GM19467 (cell line): ENCODE results near the gene SLC17A3.

Experiments
- ATAC-seq: cut with Tn5 transposase; IDR thresholded peaks from one replicate; pipeline ENCODE4 v1.9.1; 2021; ENCODE audit warnings: mild to moderate bottlenecking, moderate library complexity; ENCODE audit not compliant: unreplicated experiment

The SLC17A3 gene

GRCh38 chr6:25844518-25844917 lies 29.5 kb downstream of the SLC17A3 start:
- no peak for ATAC-seq

GRCh38 chr6:25842526-25842925 lies 31.5 kb downstream of the SLC17A3 start:
- no peak for ATAC-seq

GRCh38 chr6:25835442-25836283 lies 38.4 kb downstream of the SLC17A3 start:
- no peak for ATAC-seq

GRCh38 chr6:25834950-25835349 lies 39.1 kb downstream of the SLC17A3 start:
- ATAC-seq: no peak

GRCh38 chr6:25833136-25833535 lies 40.9 kb downstream of the SLC17A3 start:
- ATAC-seq: no peak

- no peak for ATAC-seq
Measured at GRCh38 chr6:25832670-25833069, 41.4 kb downstream of the SLC17A3 start.

GRCh38 chr6:25832307-25832662 lies 41.8 kb downstream of the SLC17A3 start:
- ATAC-seq: no peak

- ATAC-seq: no peak
Measured at GRCh38 chr6:25831532-25832306, 42.3 kb downstream of the SLC17A3 start, which contains the start of gene SLC17A1. SLC17A1 (minus strand) TSS chr6:25832052; CDS start chr6:25830557, 1,495 bp downstream.

- ATAC-seq: no peak
Measured at GRCh38 chr6:25830458-25830857, 43.6 kb downstream of the SLC17A3 start.

- ATAC-seq: no peak
Measured at GRCh38 chr6:25829375-25829774, 44.7 kb downstream of the SLC17A3 start.

- ATAC-seq: no peak
Measured at GRCh38 chr6:25821341-25821740, 52.7 kb downstream of the SLC17A3 start.

- no peak for ATAC-seq
Measured at GRCh38 chr6:25816252-25816651, 57.8 kb downstream of the SLC17A3 start.

GRCh38 chr6:25815194-25815593 lies 58.8 kb downstream of the SLC17A3 start:
- no peak for ATAC-seq

GRCh38 chr6:25804804-25805203 lies 69.2 kb downstream of the SLC17A3 start:
- no peak for ATAC-seq

- ATAC-seq: no peak
Measured at GRCh38 chr6:25801436-25801835, 72.6 kb downstream of the SLC17A3 start.
